Cardiac fibroblast (primary cell): ENCODE measurements around the gene AFG3L2.

ENCODE experiments used
- DNase-seq, 2 donors: peaks; one replicate each; pipeline versions ENCODE4 v3.0.0 to v3.0.0-alpha.2; 2010; ENCODE audit warnings: low read depth in 2 of 2
- H3K4me3 ChIP-seq, 2 donors: replicated peaks in 1 of 2; 1 replicate in 1 of 2; 2 replicates in 1 of 2; pipeline ENCODE4 v1.5.1; 2011; ENCODE audit warnings: low read depth in 2 of 2, low read length in 2 of 2, mild to moderate bottlenecking in 2 of 2, moderate library complexity in 1 of 2
- CTCF ChIP-seq: IDR thresholded peaks from one replicate; pipeline ENCODE4 v1.5.1; 2011; ENCODE audit warnings: low read depth, mild to moderate bottlenecking, low read length, inconsistent platforms

The AFG3L2 gene

GRCh38 chr18:12307701-12308385 is 69.2 kb downstream of the AFG3L2 start, which contains the start of gene TUBB6:
TUBB6 (plus strand) TSS chr18:12308241; CDS start chr18:12308293, 52 bp downstream.
- H3K4me3 ChIP-seq: peak within 1 kb of the TSS; percentile 68 to 85
- DNase-seq: peak; percentile 82 to 91
- peak; percentile 11 for TF ChIP-seq CTCF

- H3K4me3 ChIP-seq: peak overlapping the region; percentile 51 to 72
- DNase-seq: peak; percentile 75 to 77
- no peak for TF ChIP-seq CTCF
Observed at GRCh38 chr18:12306752-12307700, 70.0 kb downstream of the AFG3L2 start.

- peak in 1 of 2 donors; percentile 42 for DNase-seq
- peak overlapping the region; percentile 3 to 72 for H3K4me3 ChIP-seq
- no peak for TF ChIP-seq CTCF
Observed at GRCh38 chr18:12305930-12306629, 70.9 kb downstream of the AFG3L2 start.

GRCh38 chr18:12305211-12305610 is 71.8 kb downstream of the AFG3L2 start:
- DNase-seq: no peak
- TF ChIP-seq CTCF: no peak
- no peak overlapping the region for H3K4me3 ChIP-seq

GRCh38 chr18:12304351-12305210 is 72.4 kb downstream of the AFG3L2 start:
- no peak for DNase-seq
- no peak for TF ChIP-seq CTCF
- no peak overlapping the region for H3K4me3 ChIP-seq
